ENCODE data around the gene TMEM69. TPM values are rescaled to one million over a fixed set of nuclear protein-coding genes. Genes with fewer than 3 reads are reported as not detected.

The TMEM69 gene
- total RNA-seq, 1 experiment from 2014 or later: 39.3 TPM

DNA sequence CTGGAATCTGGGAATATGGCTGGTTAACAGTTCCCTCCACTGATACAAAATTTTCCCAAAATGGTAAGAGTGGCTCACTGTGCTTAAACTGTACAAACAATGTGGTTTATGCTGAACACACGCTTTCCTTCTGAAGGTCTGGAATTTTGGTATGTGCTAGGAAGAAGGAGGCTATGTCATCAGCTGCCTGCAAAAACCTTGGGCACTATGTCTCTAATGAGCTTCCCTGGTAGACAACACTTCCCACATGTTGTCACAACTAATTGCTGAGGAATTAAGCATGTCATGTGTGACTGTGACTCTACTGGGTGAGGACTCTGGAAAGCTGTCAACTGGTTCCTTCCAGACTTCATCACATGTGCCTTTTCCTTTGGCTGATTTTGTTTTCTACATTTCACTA is 33.2 kb downstream of the TMEM69 start (continued):
- TF ChIP-seq ELF1 (IDR thresholded peaks at IDR 0.05; ENCODE audit: borderline replicate concordance, low read depth): no peak
- TF ChIP-seq RAD21 (IDR thresholded peaks at IDR 0.05; ENCODE audit: low read depth): no peak
- TF ChIP-seq, protein P1, sequence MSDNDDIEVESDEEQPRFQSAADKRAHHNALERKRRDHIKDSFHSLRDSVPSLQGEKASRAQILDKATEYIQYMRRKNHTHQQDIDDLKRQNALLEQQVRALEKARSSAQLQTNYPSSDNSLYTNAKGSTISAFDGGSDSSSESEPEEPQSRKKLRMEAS (IDR thresholded peaks at IDR 0.05): no peak
- TF ChIP-seq EGR1 (IDR thresholded peaks at IDR 0.05; ENCODE audit: low read depth): no peak
- no peak for TF ChIP-seq CEBPB (IDR thresholded peaks at IDR 0.05; ENCODE audit: low read depth)

DNA sequence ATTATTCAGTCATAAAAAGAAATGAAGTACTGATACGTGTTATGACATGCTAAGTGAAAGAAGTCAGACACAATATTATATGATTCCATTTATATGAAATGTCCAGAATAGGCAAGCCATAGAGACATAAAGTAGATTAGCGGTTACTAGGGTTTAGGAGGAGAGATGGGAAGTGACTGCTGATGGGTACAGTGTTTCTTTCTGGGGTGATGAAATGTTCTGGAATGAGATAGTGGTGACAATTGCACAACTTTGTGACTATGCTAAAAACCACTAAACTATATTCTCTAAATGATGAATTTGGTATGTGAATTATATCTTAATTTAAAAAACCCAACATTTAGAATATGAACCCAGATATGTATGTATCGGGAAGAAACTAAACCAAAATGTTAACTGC is 34.8 kb downstream of the TMEM69 start:
- no peak overlapping the region for H3K4me3 ChIP-seq (replicated peaks in 1 of 2; ENCODE audit: low read depth in 1 of 2, low read length in 2 of 2)
- H3K9ac ChIP-seq (ENCODE audit: low read length): no peak overlapping the region
- ChIA-PET CTCF (no interaction called here), RAD21 (ENCODE audit: low non-redundant PET in 1 of 2, low total read pairs in 2 of 2, uncharacterized antibody in 2 of 2, unreplicated experiment in 2 of 2) (no interaction called here), POLR2A (no interaction called here)
- no peaks in the 10 kb centered on the region for H3K9me2 ChIP-seq (ENCODE audit: insufficient read depth)
- no peak for TF ChIP-seq SIN3A (IDR thresholded peaks at IDR 0.05; ENCODE audit: low read depth)
- no peak for TF ChIP-seq JUND (IDR thresholded peaks at IDR 0.05)
- TF ChIP-seq, protein P2, sequence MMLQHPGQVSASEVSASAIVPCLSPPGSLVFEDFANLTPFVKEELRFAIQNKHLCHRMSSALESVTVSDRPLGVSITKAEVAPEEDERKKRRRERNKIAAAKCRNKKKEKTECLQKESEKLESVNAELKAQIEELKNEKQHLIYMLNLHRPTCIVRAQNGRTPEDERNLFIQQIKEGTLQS (IDR thresholded peaks at IDR 0.05): no peak
- no peak for TF ChIP-seq RAD21 (IDR thresholded peaks at IDR 0.05; ENCODE audit: low read depth)
- no peak for TF ChIP-seq POLR2AphosphoS5 (IDR thresholded peaks at IDR 0.05; ENCODE audit: low read depth, low read length)
- no peak for TF ChIP-seq SRF (IDR thresholded peaks at IDR 0.05; ENCODE audit: low read depth)
- no peak for TF ChIP-seq YY1 (IDR thresholded peaks at IDR 0.05; ENCODE audit: extremely low read depth, insufficient replicate concordance, low read depth, low read length)
- no peak for TF ChIP-seq ELF1 (IDR thresholded peaks at IDR 0.05; ENCODE audit: borderline replicate concordance, low read depth)
- no peak for TF ChIP-seq EGR1 (IDR thresholded peaks at IDR 0.05; ENCODE audit: low read depth)
- TF ChIP-seq ZFX (IDR thresholded peaks at IDR 0.05): no peak
- TF ChIP-seq CBX3 (IDR thresholded peaks at IDR 0.05; ENCODE audit: low read depth): no peak
- no peak for TF ChIP-seq POLR2A (IDR thresholded peaks at IDR 0.05; ENCODE audit: borderline replicate concordance, extremely low read depth, insufficient read depth, insufficient read length)
- H3K9me3 ChIP-seq (ENCODE audit: control insufficient read depth in 1 of 2, insufficient read depth in 1 of 2, low read depth in 1 of 2, low read length in 2 of 2): no peaks in the 10 kb centered on the region
- DNase-seq (ENCODE audit: low read depth, low spot score) (no peak), ATAC-seq (no peak)
- H3K4me2 ChIP-seq (ENCODE audit: low read length): no peak overlapping the region
- H3K36me3 ChIP-seq (ENCODE audit: control insufficient read depth in 1 of 2, insufficient read depth in 2 of 2, low read length in 2 of 2): no peaks in the 10 kb centered on the region
- no peaks in the 10 kb centered on the region for H3K79me2 ChIP-seq (ENCODE audit: insufficient read depth, low read length)
- no peaks in the 10 kb centered on the region for H4K20me1 ChIP-seq (ENCODE audit: insufficient read depth)
- intact Hi-C loops (cut with micrococcal nuclease): no loop called here
- no peaks in the 10 kb centered on the region for H3K27me3 ChIP-seq (ENCODE audit: insufficient read depth, low read length)
- no peaks in the 10 kb centered on the region; a peak in 2 of 4 replicates for H3K4me1 ChIP-seq (ENCODE audit: control insufficient read depth in 1 of 2, insufficient read depth in 2 of 2, low read length in 2 of 2)
- no peak overlapping the region for H2AFZ ChIP-seq (ENCODE audit: low read depth, low read length, poor library complexity, severe bottlenecking)
- no peak overlapping the region for H3K27ac ChIP-seq (ENCODE audit: low read depth, low read length)
- BruUV-seq (replicated peaks): no TSS peak

Data from HCT116 (cell line).